ENCODE data around the gene PACRG. TPM values are rescaled to one million over a fixed set of nuclear protein-coding genes. Genes with fewer than 3 reads are reported as not detected.

PACRG gene
- total and polyA plus RNA-seq, 2 experiments from 2014 or later: 0.83 to 3.7 TPM

GRCh38 chr6:162854734-162855191 is 127.0 kb downstream of the PACRG start:
- Histone ChIP-seq H3K4me3 (no peak overlapping the region), H3K9me3 (ENCODE audit: low read depth) (no peaks in the 10 kb centered on the region), H3K36me3 (no peaks in the 10 kb centered on the region), H3K27ac (no peak overlapping the region), H3K27me3 (no peaks in the 10 kb centered on the region), H3K4me1 (ENCODE audit: low read depth) (peaks cover 19% of the 10 kb centered on the region)
- TF ChIP-seq CTCF (IDR thresholded peaks at IDR 0.05; ENCODE audit: low read depth, low read length): no peak
- DNase-seq (ENCODE audit: low read depth in 1 of 2, low spot score in 1 of 2): peak in 1 of 2 donors; percentile 10

- no peak overlapping the region for H3K4me3 ChIP-seq
- H3K9me3 ChIP-seq (ENCODE audit: low read depth): no peaks in the 10 kb centered on the region
- DNase-seq (ENCODE audit: low read depth in 1 of 2, low spot score in 1 of 2): peak; percentile 84 to 89
- no peaks in the 10 kb centered on the region for H3K36me3 ChIP-seq
- peak; percentile 68 for TF ChIP-seq CTCF (IDR thresholded peaks at IDR 0.05; ENCODE audit: low read depth, low read length)
- no peaks in the 10 kb centered on the region for H3K27me3 ChIP-seq
- H3K27ac ChIP-seq: peak overlapping the region; percentile 61
- peaks cover 19% of the 10 kb centered on the region for H3K4me1 ChIP-seq (ENCODE audit: low read depth)
Observed at GRCh38 chr6:162856885-162857284, 129.1 kb downstream of the PACRG start.

- TF ChIP-seq CTCF (IDR thresholded peaks at IDR 0.05; ENCODE audit: low read depth, low read length): no peak
- Histone ChIP-seq H3K27me3 (no peaks in the 10 kb centered on the region), H3K27ac (peak overlapping the region; percentile 61), H3K9me3 (ENCODE audit: low read depth) (no peaks in the 10 kb centered on the region), H3K36me3 (no peaks in the 10 kb centered on the region), H3K4me3 (no peak overlapping the region), H3K4me1 (ENCODE audit: low read depth) (peaks cover 19% of the 10 kb centered on the region)
- DNase-seq (ENCODE audit: low read depth in 1 of 2, low spot score in 1 of 2): no peak
Observed at GRCh38 chr6:162857326-162857725, 129.6 kb downstream of the PACRG start.

- Histone ChIP-seq H3K27me3 (no peaks in the 10 kb centered on the region), H3K27ac (no peak overlapping the region), H3K4me3 (no peak overlapping the region), H3K4me1 (ENCODE audit: low read depth) (peaks cover 4% of the 10 kb centered on the region), H3K9me3 (ENCODE audit: low read depth) (no peaks in the 10 kb centered on the region), H3K36me3 (no peaks in the 10 kb centered on the region)
- no peak for TF ChIP-seq CTCF (IDR thresholded peaks at IDR 0.05; ENCODE audit: low read depth, low read length)
- no peak for DNase-seq (ENCODE audit: low read depth in 1 of 2, low spot score in 1 of 2)
Observed at GRCh38 chr6:162862462-162862861, 134.7 kb downstream of the PACRG start.

GRCh38 chr6:162862941-162863340 is 135.2 kb downstream of the PACRG start:
- no peaks in the 10 kb centered on the region for H3K9me3 ChIP-seq (ENCODE audit: low read depth)
- H3K4me1 ChIP-seq (ENCODE audit: low read depth): no peaks in the 10 kb centered on the region
- no peaks in the 10 kb centered on the region for H3K36me3 ChIP-seq
- no peak for TF ChIP-seq CTCF (IDR thresholded peaks at IDR 0.05; ENCODE audit: low read depth, low read length)
- no peaks in the 10 kb centered on the region for H3K27me3 ChIP-seq
- DNase-seq (ENCODE audit: low read depth in 1 of 2, low spot score in 1 of 2): no peak
- no peak overlapping the region for H3K27ac ChIP-seq
- no peak overlapping the region for H3K4me3 ChIP-seq

- H3K9me3 ChIP-seq (ENCODE audit: low read depth): no peaks in the 10 kb centered on the region
- no peaks in the 10 kb centered on the region for H3K4me1 ChIP-seq (ENCODE audit: low read depth)
- no peak overlapping the region for H3K4me3 ChIP-seq
- H3K27me3 ChIP-seq: no peaks in the 10 kb centered on the region
- no peak for DNase-seq (ENCODE audit: low read depth in 1 of 2, low spot score in 1 of 2)
- TF ChIP-seq CTCF (IDR thresholded peaks at IDR 0.05; ENCODE audit: low read depth, low read length): no peak
- H3K36me3 ChIP-seq: no peaks in the 10 kb centered on the region
- no peak overlapping the region for H3K27ac ChIP-seq
Observed at GRCh38 chr6:162863821-162864220, 136.0 kb downstream of the PACRG start.

Data from cardiac muscle cell (in vitro differentiated cells and primary cell).